ENCODE measurements around the gene SETBP1.

GRCh38 chr18:44936485-44936884 lies 255.8 kb downstream of the SETBP1 start:
- TF ChIP-seq POLR2A (IDR thresholded peaks at IDR 0.05) (no peak), CTCF (IDR thresholded peaks at IDR 0.05) (no peak)

All from lower leg skin (tissue), 3 donors.